GM19452 (cell line): ENCODE measurements around the gene BFSP2.
A peak's percentile ranks its signal among the peaks of the same experiment; 100 is the strongest.
"Not testable (repeated sequence)": the region's sequence is repeated elsewhere in the genome, so short reads cannot be mapped to it uniquely, and the experiment has no call there.

Experiments
- ATAC-seq: cut with Tn5 transposase; IDR thresholded peaks from one replicate; pipeline ENCODE4 v1.9.1; 2021; ENCODE audit not compliant: unreplicated experiment

BFSP2 gene

DNA sequence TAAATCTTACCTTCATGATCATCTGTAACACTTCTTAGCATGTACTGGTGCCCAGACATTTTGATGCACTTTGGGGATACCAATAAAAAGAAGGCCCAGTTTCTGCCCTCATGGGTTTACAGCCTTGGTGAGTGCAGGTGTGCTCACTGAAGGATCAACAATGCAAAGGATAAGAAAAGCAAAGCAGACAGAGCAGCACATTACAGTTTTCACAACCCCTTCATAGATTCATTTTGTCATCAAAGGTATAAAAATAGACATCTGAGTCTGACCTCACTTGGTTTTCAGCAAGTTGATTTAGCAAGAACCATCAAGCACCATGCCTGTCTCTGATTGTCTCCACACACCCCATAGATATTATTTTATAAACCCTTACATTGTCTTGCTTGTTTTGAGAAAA, 77.6 kb downstream of the BFSP2 start:
- peak; percentile 41 for ATAC-seq

- no peak for ATAC-seq
These were observed 78.8 kb downstream of the BFSP2 start for GRCh38 chr3:133478624-133479023.

DNA sequence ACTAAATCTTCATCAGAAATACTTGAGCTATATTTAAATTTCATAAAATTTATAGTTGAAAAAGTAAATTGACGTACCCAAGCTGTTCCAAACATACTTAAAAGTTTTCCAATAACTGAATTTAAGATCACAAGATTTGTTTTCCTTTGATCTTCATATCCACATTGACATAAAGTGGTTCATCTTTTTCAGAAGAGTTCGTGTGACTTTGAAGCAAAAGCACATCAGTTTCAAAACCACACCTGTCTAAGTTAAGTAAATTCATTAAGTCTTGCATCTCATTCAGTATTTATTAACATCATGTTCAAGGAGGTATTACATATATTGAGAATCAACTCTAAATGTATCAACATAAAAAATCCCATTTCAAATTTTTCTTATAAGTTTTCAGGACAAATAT, 79.5 kb downstream of the BFSP2 start:
- no peak for ATAC-seq

DNA sequence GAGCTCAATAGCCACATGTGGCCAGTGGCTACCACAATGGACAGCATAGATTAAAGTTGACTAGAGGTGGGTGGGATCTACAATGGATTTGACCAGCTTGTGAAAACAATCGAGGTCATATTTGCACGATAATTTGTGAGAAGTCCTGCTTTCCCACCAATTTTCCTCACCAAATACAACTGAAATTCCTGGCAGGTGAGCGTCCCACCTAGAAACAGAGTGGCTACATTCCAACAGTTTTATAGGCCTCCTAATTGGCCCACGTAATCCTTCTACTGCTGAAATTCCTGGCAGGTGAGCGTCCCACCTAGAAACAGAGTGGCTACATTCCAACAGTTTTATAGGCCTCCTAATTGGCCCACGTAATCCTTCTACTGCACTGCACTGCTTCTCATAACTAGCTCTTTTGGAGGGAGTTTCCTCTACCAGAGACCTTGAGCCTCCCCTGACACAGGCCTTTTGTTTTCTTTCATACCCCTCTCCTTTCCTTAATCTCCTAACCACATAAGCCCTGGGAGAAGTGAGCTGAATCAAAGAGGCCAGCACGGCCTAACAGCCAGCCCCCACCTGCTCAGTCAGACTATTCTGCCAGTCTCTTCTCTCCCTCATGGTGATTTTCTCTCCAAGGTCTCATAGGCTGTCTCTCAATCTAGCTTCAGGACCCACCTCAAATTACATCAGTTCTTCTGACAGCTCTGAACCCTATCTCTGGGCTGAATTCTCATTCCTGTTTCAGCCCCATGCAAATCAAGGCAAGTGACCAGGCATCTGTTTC, 80.2 kb downstream of the BFSP2 start:
- ATAC-seq: no peak

GRCh38 chr3:133482474-133482873, 82.6 kb downstream of the BFSP2 start:
- ATAC-seq: not testable (repeated sequence)

- no peak for ATAC-seq
These were observed 86.8 kb downstream of the BFSP2 start for GRCh38 chr3:133486658-133487057.

GRCh38 chr3:133487204-133487603, 87.3 kb downstream of the BFSP2 start:
- ATAC-seq: no peak

DNA sequence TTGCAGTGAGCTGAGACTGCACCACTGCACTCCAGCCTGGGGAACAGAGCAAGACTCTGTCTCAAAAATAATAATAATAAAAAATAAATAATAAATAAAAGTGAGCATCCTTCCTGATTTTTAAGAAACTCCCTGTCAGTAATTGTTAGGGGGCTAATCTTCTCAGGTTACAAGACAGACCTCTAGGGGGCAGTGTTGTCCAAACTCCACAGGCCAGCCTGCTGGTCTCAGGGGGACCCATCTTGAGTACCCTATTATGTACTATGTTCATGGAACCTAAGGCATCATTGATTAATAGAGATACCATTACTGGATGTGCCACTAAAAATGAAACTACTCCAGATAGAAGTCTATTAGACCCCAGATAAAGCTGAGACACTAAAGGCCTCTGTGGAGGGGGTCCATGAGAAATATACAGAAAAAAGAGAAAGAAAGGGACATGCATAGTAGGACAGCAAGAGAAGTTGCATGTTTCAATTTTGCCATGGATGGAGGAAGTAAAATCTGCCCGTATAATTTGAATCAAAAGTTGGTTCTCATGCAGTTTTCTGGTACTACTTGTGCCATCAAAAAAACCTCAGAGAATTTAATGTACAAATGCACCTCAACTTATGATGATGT, 88.2 kb downstream of the BFSP2 start:
- ATAC-seq: no peak

DNA sequence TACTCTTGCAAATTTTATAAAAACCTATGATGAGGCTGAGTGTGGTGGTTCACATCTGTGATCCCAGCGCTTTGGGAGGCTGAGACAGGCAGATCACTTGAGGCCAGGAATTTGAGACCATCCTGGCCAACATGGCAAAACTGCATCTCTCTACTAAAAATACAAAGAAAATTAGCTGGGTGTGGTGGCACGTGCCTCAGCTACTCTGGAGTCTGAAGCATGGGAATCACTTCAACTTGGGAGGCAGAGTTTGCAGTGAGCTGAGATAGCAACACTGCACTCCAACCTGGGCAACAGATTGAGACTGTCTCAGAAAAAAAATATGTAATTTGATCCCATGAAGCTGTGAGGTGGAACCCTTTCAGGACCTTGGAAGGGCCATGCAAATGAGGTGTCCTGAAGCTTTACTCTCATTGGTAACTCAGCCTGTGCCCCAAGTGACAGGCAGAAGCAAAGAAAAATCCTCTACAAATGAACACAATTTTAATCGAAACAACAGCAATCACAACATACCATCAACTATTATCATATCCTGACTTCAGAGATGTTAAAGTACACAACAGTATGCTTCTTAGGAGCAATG, 89.0 kb downstream of the BFSP2 start:
- no peak for ATAC-seq

DNA sequence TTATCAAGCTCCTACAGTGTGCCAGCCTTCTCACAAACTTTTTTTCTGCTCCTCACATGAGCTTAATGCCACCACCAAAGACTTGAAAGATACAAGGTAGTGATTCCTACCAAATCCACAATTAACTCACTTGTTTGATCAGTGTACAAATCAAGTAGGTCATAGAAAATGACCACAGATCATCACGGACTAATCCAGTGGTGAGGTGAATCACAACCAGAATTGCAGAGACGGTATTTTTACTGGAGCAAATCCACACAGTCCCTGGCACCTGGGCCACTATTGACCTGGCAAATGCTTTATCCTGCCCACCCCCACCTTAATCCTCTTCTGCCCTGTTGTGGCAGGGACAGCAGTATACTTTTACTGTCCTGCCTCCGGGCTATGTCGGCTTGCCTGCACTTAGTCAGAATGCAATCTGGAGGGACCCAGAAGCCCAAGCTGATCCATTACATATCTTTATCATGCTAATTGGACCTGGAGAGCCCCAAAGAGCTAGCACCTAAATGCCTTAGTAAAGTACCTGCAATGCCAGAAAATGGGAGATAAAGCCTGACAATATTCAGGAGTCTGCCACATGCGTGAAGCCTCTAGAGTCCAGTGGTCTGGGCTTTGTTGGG, 89.7 kb downstream of the BFSP2 start:
- no peak for ATAC-seq

DNA sequence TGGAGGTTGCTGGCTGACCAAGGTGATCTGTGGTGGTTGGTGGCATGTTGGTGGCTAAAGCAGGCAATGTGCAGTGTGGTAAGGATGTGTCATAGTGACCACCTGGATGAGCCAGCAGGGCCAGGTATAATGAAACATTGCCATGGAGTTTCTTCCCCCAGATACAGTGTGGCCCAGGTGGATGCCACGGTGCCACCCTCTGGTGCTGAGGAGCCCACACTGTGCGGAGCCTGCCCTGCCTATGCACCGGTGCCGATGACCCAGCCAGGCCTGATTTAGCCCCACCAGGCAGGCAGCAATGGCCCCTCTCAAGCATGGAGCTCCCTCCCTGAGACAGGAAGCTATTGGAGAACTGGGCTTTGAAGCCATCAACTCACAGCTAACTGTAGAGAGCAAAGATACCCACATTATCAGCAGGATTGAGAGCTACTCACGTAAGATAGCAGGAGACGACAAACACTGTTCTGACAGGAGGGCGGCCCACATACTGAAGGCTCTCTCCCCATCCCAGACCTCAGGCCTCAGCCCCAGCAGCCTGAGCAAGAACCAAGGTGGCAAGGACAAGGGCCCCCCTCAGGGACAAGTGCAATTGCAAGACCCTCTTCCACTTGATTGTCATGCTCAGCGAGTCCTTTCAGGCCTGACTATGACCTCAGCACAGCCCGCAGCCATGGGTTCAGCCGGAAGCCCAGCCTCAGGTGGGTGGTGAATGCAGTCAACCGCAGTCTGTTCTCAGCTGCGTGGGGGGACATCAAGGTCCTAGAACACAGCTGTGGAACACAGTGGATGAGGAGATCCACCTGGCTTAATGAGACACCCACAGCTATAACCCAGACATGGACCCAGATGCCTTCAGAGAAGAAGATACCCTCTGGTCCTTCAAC, 90.9 kb downstream of the BFSP2 start:
- peak; percentile 80 for ATAC-seq

DNA sequence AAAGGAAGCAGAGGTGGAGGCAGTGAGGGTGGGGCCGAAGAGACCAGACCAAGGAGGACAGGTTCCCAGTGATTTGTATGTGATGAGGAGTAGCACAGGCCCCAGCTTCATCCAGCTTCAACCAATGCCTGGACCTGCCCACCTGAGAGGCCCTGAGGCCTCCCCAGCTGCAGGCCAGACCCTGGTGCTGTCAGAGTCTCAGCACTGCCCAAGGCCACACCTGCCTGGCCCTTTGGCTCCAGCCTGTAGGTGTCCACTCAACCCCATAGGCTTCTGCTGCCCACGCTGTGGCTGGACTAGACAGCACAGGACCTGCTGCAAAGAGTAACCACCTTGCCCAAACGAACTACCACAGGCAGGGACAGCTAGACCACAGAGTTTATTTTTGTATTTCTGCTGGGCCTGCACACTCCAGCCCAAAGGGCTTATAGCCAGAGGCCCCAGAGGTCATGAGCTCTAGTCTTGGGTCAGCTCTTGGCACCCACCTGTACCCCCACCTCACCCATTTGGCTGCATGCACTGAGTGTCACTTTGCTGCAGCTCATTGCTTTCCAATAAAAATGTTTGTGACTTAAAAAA, 91.7 kb downstream of the BFSP2 start:
- ATAC-seq: peak; percentile 12

DNA sequence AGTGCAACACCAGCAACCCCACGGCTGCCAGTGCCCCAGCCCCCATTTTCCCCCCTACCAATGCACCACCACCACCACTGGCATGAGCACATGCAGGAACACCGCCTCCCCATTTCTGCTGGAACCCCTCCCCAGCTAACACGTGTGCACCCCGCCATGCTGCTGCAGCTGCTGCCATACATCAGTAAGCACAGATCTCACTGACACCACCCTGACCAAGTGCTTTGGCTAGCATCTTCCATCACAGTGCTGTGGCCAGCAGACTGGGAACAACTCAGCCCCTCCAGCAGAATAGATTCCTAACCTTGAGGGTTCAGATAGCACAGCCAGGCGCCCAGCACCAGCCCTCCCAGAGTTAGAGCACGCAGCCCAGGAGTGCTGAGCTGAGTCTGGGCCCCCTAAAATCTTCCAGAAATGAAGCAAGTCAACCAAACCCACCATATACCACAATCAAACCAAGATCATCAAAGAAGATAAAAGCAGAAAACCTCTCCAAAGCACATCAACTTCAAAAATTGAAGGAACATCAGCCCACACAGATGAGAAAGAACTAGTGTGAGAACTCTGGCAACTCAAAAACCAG, 92.4 kb downstream of the BFSP2 start:
- no peak for ATAC-seq

GRCh38 chr3:133494469-133494868, 94.6 kb downstream of the BFSP2 start:
- no peak for ATAC-seq

- not testable (repeated sequence) for ATAC-seq
These were observed 102.7 kb downstream of the BFSP2 start for GRCh38 chr3:133502542-133502941.

DNA sequence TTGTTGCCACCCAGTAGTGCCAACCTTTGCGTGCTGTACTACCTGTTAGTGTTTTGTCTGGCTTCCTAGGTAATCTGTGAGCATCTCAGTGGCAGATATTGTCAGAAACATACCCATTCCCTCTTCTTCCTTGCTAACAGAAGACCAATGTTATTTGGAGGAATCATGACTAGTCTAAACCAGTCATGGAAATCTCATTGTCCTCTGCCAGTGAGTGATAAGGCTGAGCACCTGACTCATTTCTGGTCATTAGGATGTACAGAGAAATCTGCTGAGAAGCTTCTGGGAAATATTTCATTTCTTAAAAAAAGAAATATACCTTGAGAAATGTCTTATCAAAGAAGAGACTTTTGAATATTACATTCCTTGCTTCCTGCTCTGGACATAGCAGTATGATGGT, 103.6 kb downstream of the BFSP2 start:
- ATAC-seq: no peak

DNA sequence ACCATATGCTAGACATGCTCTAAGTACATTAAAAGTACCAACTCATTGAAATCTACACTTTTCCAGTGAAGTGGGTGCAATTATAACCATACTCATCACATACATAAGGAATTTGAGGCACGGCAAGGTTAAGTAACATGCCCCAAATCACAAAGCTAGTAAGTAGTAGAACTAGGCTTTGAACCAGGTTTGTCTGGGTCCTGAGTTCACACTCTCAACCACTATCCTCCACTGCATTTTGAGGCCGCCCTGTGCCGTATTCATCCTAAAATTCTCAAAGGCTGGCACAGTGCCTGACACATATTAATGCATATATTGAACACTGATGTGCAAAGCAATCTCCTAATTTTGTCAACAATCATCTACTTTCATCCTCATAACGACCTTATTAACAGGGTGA, 104.9 kb downstream of the BFSP2 start:
- no peak for ATAC-seq

DNA sequence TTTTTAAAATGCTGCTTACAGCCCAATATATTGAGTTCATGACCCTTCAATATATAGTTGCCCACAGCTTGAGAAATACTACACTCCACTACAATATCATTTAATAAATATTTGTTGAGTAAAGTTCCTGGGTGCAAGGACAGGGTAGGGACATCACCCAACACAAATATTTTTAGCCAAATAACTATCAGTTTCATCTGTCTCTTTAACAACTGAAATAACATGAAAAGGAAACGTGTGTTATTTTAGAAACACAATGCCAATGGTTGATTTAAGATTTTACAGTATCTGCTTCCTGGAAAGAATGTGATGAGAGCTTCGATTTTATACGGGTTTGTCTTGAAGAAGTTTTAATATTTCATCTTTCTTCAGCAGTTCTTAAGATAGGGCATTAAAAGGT, 106.0 kb downstream of the BFSP2 start:
- ATAC-seq: peak; percentile 42

- ATAC-seq: peak; percentile 99
These were observed 106.5 kb downstream of the BFSP2 start for GRCh38 chr3:133506215-133506901.

- no peak for ATAC-seq
These were observed 109.6 kb downstream of the BFSP2 start for GRCh38 chr3:133509488-133509887.
